HepG2 (cell line): Measurements from ENCODE around the gene GRID1. TPM values are rescaled to one million over a fixed set of nuclear protein-coding genes. Genes with fewer than 3 reads are reported as not detected.

ENCODE experiments used
- ATAC-seq: fragments of 200-7000 bp; cut with Tn5 transposase; 3 replicates; pipeline ENCODE4 v1.9.1; 2020; ENCODE audit warnings: mild to moderate bottlenecking, moderate library complexity
- BruUV-seq: library from RNA; stranded (reverse); fragments of 400-500 nt; replicated peaks from 2 replicates; lab custom pipeline; 2021; lab: Mats Ljungman, UMichigan
- CTCF ChIA-PET: fragments of 300-600 bp; formaldehyde crosslinking; extraction: SDS; loops from one replicate; lab custom pipeline; 2021; ENCODE audit warnings: low total read pairs, inconsistent platforms, low intra/inter-chr PET ratio; lab: Yijun Ruan, JAX
- POLR2A ChIA-PET: fragments of 350-600 bp; sonication (Branson Sonifier 250); formaldehyde crosslinking; loops from one replicate; lab custom pipeline; 2020; ENCODE audit warnings: antibody characterized with exemption, inconsistent platforms; lab: Yijun Ruan, JAX
- DNase-seq: peaks from one replicate; pipeline ENCODE4 v3.0.0-alpha.2; 2015; ENCODE audit warnings: low spot score
- FAIRE-seq: peaks from 3 replicates; lab custom pipeline; 2011; peaks lifted over from hg19 to GRCh38; lab: Jason Lieb, UNC
- H2AFZ ChIP-seq: one replicate; pipeline ENCODE4 v1.6.1; 2011; ENCODE audit warnings: low read length, inconsistent platforms
- H3K27ac ChIP-seq: fragments of 300-600 bp; 3 replicates; pipeline ENCODE4 v1.8.0; 2011; ENCODE audit warnings: mixed run types, mild to moderate bottlenecking, mixed read lengths, low read length, inconsistent platforms; ENCODE audit not compliant: insufficient read depth; ENCODE audit errors: extremely low read length
- H3K27me3 ChIP-seq, 2 experiments: fragments of 200-600 bp in 1 of 2; 2 replicates in 1 of 2; 3 replicates in 1 of 2; pipeline versions ENCODE4 v1.6.0 to v1.8.0; 2011; ENCODE audit warnings: low read length in 2 of 2, mild to moderate bottlenecking in 2 of 2, moderate library complexity in 2 of 2, inconsistent platforms in 1 of 2; ENCODE audit not compliant: insufficient read depth in 2 of 2, control insufficient read depth in 1 of 2
- H3K36me3 ChIP-seq, 2 experiments: fragments of 200-600 bp in 1 of 2; replicated peaks in 1 of 2; 2 replicates in 1 of 2; 3 replicates in 1 of 2; pipeline versions ENCODE4 v1.5.1 to v1.8.0; 2011; ENCODE audit warnings: low read length in 2 of 2, inconsistent platforms in 1 of 2; ENCODE audit not compliant: insufficient read depth in 2 of 2, control insufficient read depth in 1 of 2
- H3K4me1 ChIP-seq: 2 replicates; pipeline ENCODE4 v1.5.1; 2012; ENCODE audit warnings: low read length, inconsistent platforms; ENCODE audit not compliant: insufficient read depth
- H3K4me2 ChIP-seq: 2 replicates; pipeline ENCODE4 v1.6.0; 2011; ENCODE audit warnings: low read depth, low read length, inconsistent platforms
- H3K4me3 ChIP-seq, 3 experiments: fragments of 200-600 bp in 1 of 3; sonication (generic), shearing (Covaris generic) in 1 of 3; replicated peaks in 1 of 3; 2 replicates each; pipeline ENCODE4 v1.5.1; 2011 to 2016; ENCODE audit warnings: low read length in 3 of 3, inconsistent platforms in 2 of 3, low read depth in 2 of 3, mild to moderate bottlenecking in 2 of 3, control low read depth in 1 of 3, mixed read lengths in 1 of 3; ENCODE audit not compliant: insufficient read depth in 1 of 3
- H3K79me2 ChIP-seq: one replicate; pipeline ENCODE4 v1.6.1; 2011; ENCODE audit warnings: low read length, inconsistent platforms; ENCODE audit not compliant: insufficient read depth
- H3K9ac ChIP-seq: 2 replicates; pipeline ENCODE4 v1.6.0; 2011; ENCODE audit warnings: mild to moderate bottlenecking, low read depth, low read length, inconsistent platforms; ENCODE audit not compliant: insufficient read depth
- H3K9me3 ChIP-seq: 2 replicates; pipeline ENCODE4 v1.5.1; 2012; ENCODE audit warnings: mild to moderate bottlenecking, low read length
- H4K20me1 ChIP-seq: 2 replicates; pipeline ENCODE4 v1.6.0; 2011; ENCODE audit warnings: inconsistent platforms, mild to moderate bottlenecking, low read length, moderate library complexity; ENCODE audit not compliant: insufficient read depth
- ARHGAP35 ChIP-seq: sonication (generic); formaldehyde crosslinking; IDR thresholded peaks from 2 replicates; pipeline ENCODE4 v1.9.0; 2022; ENCODE audit warnings: mild to moderate bottlenecking, inconsistent platforms, moderate library complexity, missing genetic modification reagents, borderline replicate concordance
- DMAP1 ChIP-seq: IDR thresholded peaks from 2 replicates; pipeline ENCODE4 v1.6.1; 2016
- RBFOX2 ChIP-seq: fragments of 200-400 bp; formaldehyde crosslinking; IDR thresholded peaks from 2 replicates; pipeline ENCODE4 v1.6.1; 2017; ENCODE audit warnings: low read depth, mild to moderate bottlenecking, low read length
- THYN1 ChIP-seq: sonication (generic); formaldehyde crosslinking; IDR thresholded peaks from 2 replicates; pipeline ENCODE4 v1.8.1; 2023; ENCODE audit warnings: low read depth, mild to moderate bottlenecking, moderate library complexity, missing genetic modification reagents, borderline replicate concordance
- ZNF670 ChIP-seq: sonication (generic); formaldehyde crosslinking; IDR thresholded peaks from 2 replicates; pipeline ENCODE4 v1.8.0; 2022; ENCODE audit warnings: mild to moderate bottlenecking, missing genetic modification reagents, borderline replicate concordance
- ZNF724P ChIP-seq: sonication (generic); formaldehyde crosslinking; IDR thresholded peaks from 2 replicates; pipeline ENCODE4 v1.8.0; 2022; ENCODE audit warnings: missing genetic modification reagents, borderline replicate concordance
- whole genome bisulfite sequencing: methylation state at CpG from one replicate; pipeline ENCODE4 v1.1.6; 2017; ENCODE audit warnings: low lambda C conversion rate; 5-methylcytosine and 5-hydroxymethylcytosine counted together
- in situ Hi-C: cut with HindIII; loops from 2 replicates; pipeline ENCODE4 v1.10.0; 2017; ENCODE audit warnings: low pct_unique_long_range_greater_than_20kb; ENCODE audit not compliant: extremely low pct_ligation_motif_present
- intact Hi-C: fragments of 100-400 bp; cut with micrococcal nuclease; formaldehyde crosslinking; loops from one replicate; pipeline ENCODE4 v1.10.0; 2022; ENCODE audit not compliant: unreplicated experiment
- polyA plus RNA-seq, 8 experiments: library from polyadenylated mRNA; depleted of rRNA in 3 of 8; stranded (reverse) in 7 of 8; unstranded in 1 of 8; fragments of >200 nt; fragmentation: Illumina TruSeq in 4 of 8; extraction: Trizol in 4 of 8; gene quantifications; 2 replicates each; pipeline versions ENCODE4 v1.2.1 to v1.2.3, GENCODE V29; 2011 to 2016; ENCODE audit warnings: low read depth in 4 of 8, missing spikeins in 1 of 8, mixed read lengths in 1 of 8; ENCODE audit not compliant: insufficient read depth in 1 of 8
- total RNA-seq, 5 experiments: library from RNA; depleted of rRNA; stranded (reverse); fragments of >200 nt; fragmentation: Illumina TruSeq; extraction: Trizol; gene quantifications; 2 replicates each; pipeline ENCODE4 v1.2.3, GENCODE V29; 2016; ENCODE audit warnings: low read depth in 1 of 5
- TF ChIP-seq, protein P1 (sequence below): sonication (generic); formaldehyde crosslinking; IDR thresholded peaks from 2 replicates; pipeline ENCODE4 v1.4.0; 2020; ENCODE audit warnings: mild to moderate bottlenecking, missing genetic modification reagents
- TF ChIP-seq, protein P2 (sequence below): sonication (generic); formaldehyde crosslinking; IDR thresholded peaks from 2 replicates; pipeline ENCODE4 v1.5.1; 2020; ENCODE audit warnings: missing genetic modification reagents, mild to moderate bottlenecking, borderline replicate concordance
- TF ChIP-seq, protein P3 (sequence below): sonication (generic); formaldehyde crosslinking; IDR thresholded peaks from 2 replicates; pipeline ENCODE4; 2020; ENCODE audit warnings: missing genetic modification reagents, mild to moderate bottlenecking, borderline replicate concordance

GRID1 gene
- total and polyA plus RNA-seq, 2 of the 13 experiments (the other 11 are each of a cell fraction or from before 2014, with no cell fraction given): 0.05 TPM; not detected in 1

DNA sequence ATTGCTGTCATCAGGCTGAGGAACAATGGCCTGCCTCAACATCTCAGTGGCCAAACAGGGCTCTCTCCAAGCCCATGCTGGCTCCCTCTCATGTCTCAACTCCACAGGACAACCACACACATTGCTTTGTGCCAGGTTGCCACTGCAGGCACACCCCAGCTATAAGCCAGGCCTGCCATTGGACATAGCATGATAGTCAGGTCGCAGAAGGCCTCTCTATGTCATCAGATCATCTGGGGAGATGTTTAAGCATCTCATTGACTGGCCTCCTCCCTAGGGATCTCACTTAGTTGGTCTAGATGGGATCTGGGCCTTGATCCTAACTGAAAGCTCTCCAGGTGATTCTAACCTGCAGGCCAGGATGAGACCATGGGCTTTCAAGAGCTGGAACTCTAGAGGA is 257.2 kb downstream of the GRID1 start (continued):
- TF ChIP-seq, protein P1, sequence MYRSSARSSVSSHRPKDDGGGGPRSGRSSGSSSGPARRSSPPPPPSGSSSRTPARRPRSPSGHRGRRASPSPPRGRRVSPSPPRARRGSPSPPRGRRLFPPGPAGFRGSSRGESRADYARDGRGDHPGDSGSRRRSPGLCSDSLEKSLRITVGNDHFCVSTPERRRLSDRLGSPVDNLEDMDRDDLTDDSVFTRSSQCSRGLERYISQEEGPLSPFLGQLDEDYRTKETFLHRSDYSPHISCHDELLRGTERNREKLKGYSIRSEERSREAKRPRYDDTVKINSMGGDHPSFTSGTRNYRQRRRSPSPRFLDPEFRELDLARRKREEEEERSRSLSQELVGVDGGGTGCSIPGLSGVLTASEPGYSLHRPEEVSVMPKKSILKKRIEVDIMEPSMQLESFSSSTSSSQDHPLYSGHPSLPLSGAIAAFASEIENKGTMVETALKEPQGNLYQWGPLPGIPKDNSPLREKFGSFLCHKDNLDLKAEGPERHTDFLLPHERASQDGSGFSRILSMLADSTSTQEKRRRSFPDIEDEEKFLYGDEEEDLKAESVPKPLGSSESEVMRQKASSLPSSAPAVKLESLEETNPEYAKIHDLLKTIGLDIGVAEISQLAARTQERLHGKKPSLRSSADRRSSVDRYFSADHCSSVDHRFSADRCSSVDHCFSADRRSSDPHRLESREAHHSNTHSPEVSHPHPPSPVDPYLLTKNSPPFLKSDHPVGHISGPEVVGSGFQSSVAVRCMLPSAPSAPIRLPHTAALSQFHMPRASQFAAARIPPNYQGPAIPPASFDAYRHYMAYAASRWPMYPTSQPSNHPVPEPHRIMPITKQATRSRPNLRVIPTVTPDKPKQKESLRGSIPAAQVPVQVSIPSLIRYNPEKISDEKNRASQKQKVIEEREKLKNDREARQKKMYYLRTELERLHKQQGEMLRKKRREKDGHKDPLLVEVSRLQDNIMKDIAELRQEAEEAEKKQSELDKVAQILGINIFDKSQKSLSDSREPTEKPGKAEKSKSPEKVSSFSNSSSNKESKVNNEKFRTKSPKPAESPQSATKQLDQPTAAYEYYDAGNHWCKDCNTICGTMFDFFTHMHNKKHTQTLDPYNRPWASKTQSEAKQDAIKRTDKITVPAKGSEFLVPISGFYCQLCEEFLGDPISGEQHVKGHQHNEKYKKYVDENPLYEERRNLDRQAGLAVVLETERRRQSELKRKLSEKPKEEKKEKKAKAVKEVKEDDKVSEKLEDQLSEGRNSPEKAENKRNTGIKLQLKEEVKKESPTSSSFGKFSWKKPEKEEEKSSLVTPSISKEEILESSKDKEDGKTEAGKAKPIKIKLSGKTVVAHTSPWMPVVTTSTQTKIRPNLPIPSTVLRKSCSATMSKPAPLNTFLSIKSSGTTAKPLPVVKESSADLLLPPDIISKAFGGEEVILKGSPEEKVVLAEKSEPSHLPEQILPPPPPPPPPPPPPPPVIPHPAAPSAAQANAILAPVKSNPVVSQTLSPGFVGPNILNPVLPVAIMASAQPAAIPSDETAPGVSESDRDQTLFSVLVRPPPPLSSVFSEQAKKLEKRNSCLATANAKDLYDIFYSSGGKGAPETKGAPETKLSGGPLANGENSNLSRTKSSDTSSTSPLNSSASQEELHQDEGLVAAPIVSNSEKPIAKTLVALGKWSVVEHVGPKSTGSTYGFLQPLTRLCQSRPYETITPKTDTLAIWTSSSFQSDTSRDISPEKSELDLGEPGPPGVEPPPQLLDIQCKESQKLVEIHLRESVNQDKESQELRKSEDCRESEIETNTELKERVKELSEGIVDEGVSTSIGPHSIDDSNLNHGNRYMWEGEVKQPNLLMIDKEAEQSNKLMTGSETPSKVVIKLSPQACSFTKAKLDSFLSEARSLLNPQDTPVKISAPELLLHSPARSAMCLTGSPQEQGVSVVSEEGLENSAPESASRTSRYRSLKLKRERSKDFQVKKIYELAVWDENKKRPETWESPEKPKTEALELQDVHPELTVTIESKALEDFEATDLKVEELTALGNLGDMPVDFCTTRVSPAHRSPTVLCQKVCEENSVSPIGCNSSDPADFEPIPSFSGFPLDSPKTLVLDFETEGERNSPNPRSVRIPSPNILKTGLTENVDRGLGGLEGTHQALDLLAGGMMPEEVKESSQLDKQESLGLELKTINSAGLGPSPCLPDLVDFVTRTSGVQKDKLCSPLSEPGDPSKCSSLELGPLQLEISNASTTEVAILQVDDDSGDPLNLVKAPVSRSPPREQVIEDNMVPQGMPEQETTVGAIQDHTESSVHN: no peak
- TF ChIP-seq DMAP1 (CRISPR knock-in tag) (no peak), RBFOX2 (no peak), ZNF670 (CRISPR knock-in tag) (no peak), THYN1 (CRISPR knock-in tag) (no peak)

DNA sequence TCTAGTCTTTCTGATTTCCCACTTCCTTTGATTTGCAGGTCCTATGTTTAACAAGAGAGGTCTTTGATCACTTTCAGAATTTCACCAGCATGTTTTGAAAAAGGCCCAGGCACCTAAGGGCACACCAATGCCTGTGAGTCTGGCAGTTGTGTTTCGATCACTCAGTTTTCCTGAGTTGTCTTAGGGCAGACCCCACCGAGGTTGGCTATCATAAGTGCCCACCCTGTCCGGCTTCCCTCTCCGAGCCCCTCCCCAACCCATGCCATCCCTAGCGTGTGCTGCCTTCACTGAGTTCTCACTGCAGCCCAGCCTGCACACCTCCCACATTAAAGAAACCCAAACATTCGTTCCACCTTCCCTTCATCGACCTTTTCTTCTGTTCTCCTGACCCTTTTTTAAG is 257.9 kb downstream of the GRID1 start:
- BruUV-seq: no TSS peak
- 2% methylated on average over 6 of the region's 7 CpGs for WGBS
- DNase-seq: no peak
- TF ChIP-seq, protein P2, sequence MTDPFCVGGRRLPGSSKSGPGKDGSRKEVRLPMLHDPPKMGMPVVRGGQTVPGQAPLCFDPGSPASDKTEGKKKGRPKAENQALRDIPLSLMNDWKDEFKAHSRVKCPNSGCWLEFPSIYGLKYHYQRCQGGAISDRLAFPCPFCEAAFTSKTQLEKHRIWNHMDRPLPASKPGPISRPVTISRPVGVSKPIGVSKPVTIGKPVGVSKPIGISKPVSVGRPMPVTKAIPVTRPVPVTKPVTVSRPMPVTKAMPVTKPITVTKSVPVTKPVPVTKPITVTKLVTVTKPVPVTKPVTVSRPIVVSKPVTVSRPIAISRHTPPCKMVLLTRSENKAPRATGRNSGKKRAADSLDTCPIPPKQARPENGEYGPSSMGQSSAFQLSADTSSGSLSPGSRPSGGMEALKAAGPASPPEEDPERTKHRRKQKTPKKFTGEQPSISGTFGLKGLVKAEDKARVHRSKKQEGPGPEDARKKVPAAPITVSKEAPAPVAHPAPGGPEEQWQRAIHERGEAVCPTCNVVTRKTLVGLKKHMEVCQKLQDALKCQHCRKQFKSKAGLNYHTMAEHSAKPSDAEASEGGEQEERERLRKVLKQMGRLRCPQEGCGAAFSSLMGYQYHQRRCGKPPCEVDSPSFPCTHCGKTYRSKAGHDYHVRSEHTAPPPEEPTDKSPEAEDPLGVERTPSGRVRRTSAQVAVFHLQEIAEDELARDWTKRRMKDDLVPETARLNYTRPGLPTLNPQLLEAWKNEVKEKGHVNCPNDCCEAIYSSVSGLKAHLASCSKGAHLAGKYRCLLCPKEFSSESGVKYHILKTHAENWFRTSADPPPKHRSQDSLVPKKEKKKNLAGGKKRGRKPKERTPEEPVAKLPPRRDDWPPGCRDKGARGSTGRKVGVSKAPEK (CRISPR knock-in tag): no peak
- no peak for TF ChIP-seq ARHGAP35 (CRISPR knock-in tag)
- TF ChIP-seq, protein P3, sequence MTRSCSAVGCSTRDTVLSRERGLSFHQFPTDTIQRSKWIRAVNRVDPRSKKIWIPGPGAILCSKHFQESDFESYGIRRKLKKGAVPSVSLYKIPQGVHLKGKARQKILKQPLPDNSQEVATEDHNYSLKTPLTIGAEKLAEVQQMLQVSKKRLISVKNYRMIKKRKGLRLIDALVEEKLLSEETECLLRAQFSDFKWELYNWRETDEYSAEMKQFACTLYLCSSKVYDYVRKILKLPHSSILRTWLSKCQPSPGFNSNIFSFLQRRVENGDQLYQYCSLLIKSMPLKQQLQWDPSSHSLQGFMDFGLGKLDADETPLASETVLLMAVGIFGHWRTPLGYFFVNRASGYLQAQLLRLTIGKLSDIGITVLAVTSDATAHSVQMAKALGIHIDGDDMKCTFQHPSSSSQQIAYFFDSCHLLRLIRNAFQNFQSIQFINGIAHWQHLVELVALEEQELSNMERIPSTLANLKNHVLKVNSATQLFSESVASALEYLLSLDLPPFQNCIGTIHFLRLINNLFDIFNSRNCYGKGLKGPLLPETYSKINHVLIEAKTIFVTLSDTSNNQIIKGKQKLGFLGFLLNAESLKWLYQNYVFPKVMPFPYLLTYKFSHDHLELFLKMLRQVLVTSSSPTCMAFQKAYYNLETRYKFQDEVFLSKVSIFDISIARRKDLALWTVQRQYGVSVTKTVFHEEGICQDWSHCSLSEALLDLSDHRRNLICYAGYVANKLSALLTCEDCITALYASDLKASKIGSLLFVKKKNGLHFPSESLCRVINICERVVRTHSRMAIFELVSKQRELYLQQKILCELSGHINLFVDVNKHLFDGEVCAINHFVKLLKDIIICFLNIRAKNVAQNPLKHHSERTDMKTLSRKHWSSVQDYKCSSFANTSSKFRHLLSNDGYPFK (CRISPR knock-in tag): no peak
- no peak for TF ChIP-seq ZNF724P (CRISPR knock-in tag)

More for the DNA sequence above, 257.9 kb downstream of the GRID1 start:
- Histone ChIP-seq H3K4me2 (no peak overlapping the region), H3K4me3 (no peak overlapping the region), H3K27me3 (peaks cover 0 to 1% of the 10 kb centered on the region in 2 experiments; a peak in 1 of 5 replicates), H3K9me3 (no peaks in the 10 kb centered on the region), H3K27ac (no peak overlapping the region), H4K20me1 (no peaks in the 10 kb centered on the region), H3K79me2 (no peaks in the 10 kb centered on the region), H2AFZ (no peak overlapping the region), H3K36me3 (no peaks in the 10 kb centered on the region), H3K4me1 (no peaks in the 10 kb centered on the region), H3K9ac (no peak overlapping the region)
- no peak for FAIRE-seq
- ATAC-seq: no peak
- intact Hi-C loops (no loop called here), in situ Hi-C loops (no loop called here)
- POLR2A ChIA-PET: no interaction called here
- CTCF ChIA-PET: no interaction called here
